Urinary bladder (tissue), 4 donors: ENCODE measurements around the gene ZSCAN26. TPM values are rescaled to one million over a fixed set of nuclear protein-coding genes. Genes with fewer than 3 reads are reported as not detected.
"Not testable (repeated sequence)": the region's sequence is repeated elsewhere in the genome, so short reads cannot be mapped to it uniquely, and the experiment has no call there.

Experiments
- DNase-seq: peaks from one replicate; pipeline ENCODE4 v3.0.0-alpha.2; 2015; ENCODE audit errors: extremely low spot score
- H3K27ac ChIP-seq: one replicate; pipeline ENCODE4 v1.5.1; 2013; ENCODE audit warnings: low read depth, mild to moderate bottlenecking, moderate library complexity
- H3K36me3 ChIP-seq: one replicate; pipeline ENCODE4 v1.6.1; 2013; ENCODE audit warnings: mild to moderate bottlenecking, moderate library complexity; ENCODE audit not compliant: insufficient read depth
- H3K4me1 ChIP-seq: one replicate; pipeline ENCODE4 v1.6.1; 2013; ENCODE audit warnings: mild to moderate bottlenecking, moderate library complexity; ENCODE audit not compliant: insufficient read depth
- H3K4me3 ChIP-seq: one replicate; pipeline ENCODE4 v1.5.1; 2013; ENCODE audit warnings: low read depth, low read length
- WGBS: extraction: QIAGEN DNeasy Blood & Tissue Kit; methylation state at CpG from one replicate; pipeline ENCODE4 v1.1.7; 2013; 5-methylcytosine and 5-hydroxymethylcytosine counted together
- polyA plus RNA-seq: library from polyadenylated mRNA; stranded (reverse); fragments of 200-250 nt; gene quantifications from one replicate; pipeline ENCODE4 v1.2.3, GENCODE V29; 2013
- total RNA-seq: library from RNA; depleted of rRNA; stranded (reverse); fragments of >200 nt; gene quantifications from one replicate; pipeline ENCODE4 v1.2.3, GENCODE V29; 2014
- donor health status: healthy with polysubstance abuse.
- donor health status: healthy.

ZSCAN26 gene
- total and polyA plus RNA-seq, 2 donors, result 15.5 to 35.1 TPM

- Histone ChIP-seq H3K4me3 (no peak overlapping the region), H3K36me3 (no peaks in the 10 kb centered on the region), H3K4me1 (peaks cover 2% of the 10 kb centered on the region), H3K27ac (no peak overlapping the region)
- DNase-seq, result no peak
These were observed 2.5 kb downstream of the ZSCAN26 start for GRCh38 chr6:28269492-28269891.

- DNase-seq, result no peak
- Histone ChIP-seq H3K4me1 (no peaks in the 10 kb centered on the region), H3K36me3 (peaks cover 3% of the 10 kb centered on the region), H3K4me3 (no peak overlapping the region), H3K27ac (no peak overlapping the region)
These were observed 7.9 kb downstream of the ZSCAN26 start for GRCh38 chr6:28274888-28275287.

GRCh38 chr6:28277746-28278145, 10.8 kb downstream of the ZSCAN26 start:
- H3K36me3 ChIP-seq, result peaks cover 3% of the 10 kb centered on the region
- DNase-seq, result no peak
- 70% methylated on average over 3 of the region's 3 CpGs for WGBS
- H3K27ac ChIP-seq, result no peak overlapping the region
- no peaks in the 10 kb centered on the region for H3K4me1 ChIP-seq
- no peak overlapping the region for H3K4me3 ChIP-seq

- Histone ChIP-seq H3K4me1 (no peaks in the 10 kb centered on the region), H3K27ac (no peak overlapping the region), H3K36me3 (no peaks in the 10 kb centered on the region), H3K4me3 (peak overlapping the region; percentile 63)
- 46% methylated on average over 3 of the region's 3 CpGs for WGBS
- no peak for DNase-seq
These were observed 13.8 kb downstream of the ZSCAN26 start for GRCh38 chr6:28280595-28281287.

- H3K27ac ChIP-seq, result no peak within 1 kb of the TSS
- peak; percentile 15 for DNase-seq
- peak within 1 kb of the TSS; percentile 63 for H3K4me3 ChIP-seq
- H3K4me1 ChIP-seq, result no peaks in the 10 kb centered on the region
- under 1% methylated on average over 50 of the region's 50 CpGs for WGBS
- no peaks in the 10 kb centered on the region for H3K36me3 ChIP-seq
These were observed 14.5 kb downstream of the ZSCAN26 start, which contains the start of gene PGBD1 for GRCh38 chr6:28281288-28282064. Gene PGBD1 (plus strand): TSS chr6:28281572. CDS start chr6:28283814, 2,242 bp downstream.

GRCh38 chr6:28282926-28283325, 16.0 kb downstream of the ZSCAN26 start:
- Histone ChIP-seq H3K27ac (no peak overlapping the region), H3K4me3 (no peak overlapping the region), H3K4me1 (no peaks in the 10 kb centered on the region), H3K36me3 (no peaks in the 10 kb centered on the region)
- WGBS, result 97% methylated on average over 2 of the region's 2 CpGs
- no peak for DNase-seq

- DNase-seq, result no peak
- no peaks in the 10 kb centered on the region for H3K36me3 ChIP-seq
- H3K4me3 ChIP-seq, result no peak overlapping the region
- no peaks in the 10 kb centered on the region for H3K4me1 ChIP-seq
- H3K27ac ChIP-seq, result no peak overlapping the region
These were observed 24.6 kb downstream of the ZSCAN26 start for GRCh38 chr6:28291573-28291972.

- no peak for DNase-seq
- H3K27ac ChIP-seq, result no peak overlapping the region
- 94% methylated on average over 5 of the region's 5 CpGs for WGBS
- no peaks in the 10 kb centered on the region for H3K36me3 ChIP-seq
- no peaks in the 10 kb centered on the region for H3K4me1 ChIP-seq
- H3K4me3 ChIP-seq, result no peak overlapping the region
These were observed 28.4 kb downstream of the ZSCAN26 start for GRCh38 chr6:28295326-28295725.

GRCh38 chr6:28296520-28297060, 29.6 kb downstream of the ZSCAN26 start:
- Histone ChIP-seq H3K4me1 (no peaks in the 10 kb centered on the region), H3K36me3 (no peaks in the 10 kb centered on the region), H3K27ac (no peak overlapping the region), H3K4me3 (no peak overlapping the region)
- DNase-seq, result no peak
- WGBS, result 89% methylated on average over 7 of the region's 7 CpGs

- Histone ChIP-seq H3K27ac (no peak overlapping the region), H3K36me3 (no peaks in the 10 kb centered on the region), H3K4me3 (no peak overlapping the region), H3K4me1 (no peaks in the 10 kb centered on the region)
- 90% methylated on average over 3 of the region's 3 CpGs for WGBS
- no peak for DNase-seq
These were observed 36.6 kb downstream of the ZSCAN26 start for GRCh38 chr6:28303570-28303969.

GRCh38 chr6:28306363-28306762, 39.4 kb downstream of the ZSCAN26 start:
- not testable (repeated sequence) for H3K36me3 ChIP-seq, H3K27ac ChIP-seq, H3K4me1 ChIP-seq, DNase-seq, H3K4me3 ChIP-seq

- H3K4me1 ChIP-seq, result no peaks in the 10 kb centered on the region
These were observed 44.3 kb downstream of the ZSCAN26 start for GRCh38 chr6:28311139-28311823.

GRCh38 chr6:28312939-28313338, 46.0 kb downstream of the ZSCAN26 start:
- H3K36me3 ChIP-seq, result peaks cover 2% of the 10 kb centered on the region
- H3K4me3 ChIP-seq, result no peak overlapping the region
- WGBS, result 88% methylated on average over 23 of the region's 23 CpGs
- no peak for DNase-seq
- H3K4me1 ChIP-seq, result no peaks in the 10 kb centered on the region
- H3K27ac ChIP-seq, result no peak overlapping the region

More at GRCh38 chr6:28311139-28311823, 44.3 kb downstream of the ZSCAN26 start:
- H3K36me3 ChIP-seq, result peaks cover 2% of the 10 kb centered on the region
- no peak overlapping the region for H3K4me3 ChIP-seq
- no peak for DNase-seq
- WGBS, result 80% methylated on average over 9 of the region's 9 CpGs
- H3K27ac ChIP-seq, result no peak overlapping the region
